Ovary (tissue), 9 donors: ENCODE data around the gene MZF1. TPM values are rescaled to one million over a fixed set of nuclear protein-coding genes. Genes with fewer than 3 reads are reported as not detected.

Experiments used
- DNase-seq, 5 donors: peaks; one replicate each; pipeline ENCODE4 v3.0.0-alpha.2; 2019 to 2020
- H3K27ac ChIP-seq, 2 donors: fragments of 200-600 bp; one replicate each; pipeline versions ENCODE4 v1.5.1 to v1.8.0; 2019 to 2022
- H3K27me3 ChIP-seq: fragments of 200-600 bp; one replicate; pipeline ENCODE4 v1.8.0; 2022
- H3K36me3 ChIP-seq: fragments of 200-600 bp; sonication (generic); one replicate; pipeline ENCODE4 v1.5.1; 2019
- H3K4me1 ChIP-seq: one replicate; pipeline ENCODE4 v1.8.1; 2013; ENCODE audit warnings: mild to moderate bottlenecking, moderate library complexity; ENCODE audit not compliant: insufficient read depth
- H3K4me3 ChIP-seq: fragments of 200-600 bp; sonication (generic); one replicate; pipeline ENCODE4 v1.5.1; 2017
- H3K9me3 ChIP-seq, 2 donors: fragments of 200-600 bp in 1 of 2; sonication (generic) in 1 of 2; one replicate each; pipeline versions ENCODE4 v1.5.1 to v1.8.1; 2013 to 2019; ENCODE audit warnings: mild to moderate bottlenecking in 1 of 2, moderate library complexity in 1 of 2
- EP300 ChIP-seq: sonication (generic); formaldehyde crosslinking; IDR thresholded peaks from one replicate; pipeline ENCODE4 v1.6.1; 2017; ENCODE audit warnings: antibody characterized with exemption
- POLR2A ChIP-seq: fragments of 450-650 bp; IDR thresholded peaks from one replicate; pipeline ENCODE4 v1.6.1; 2017; ENCODE audit warnings: antibody characterized with exemption, mild to moderate bottlenecking, moderate library complexity
- WGBS, 3 donors: extraction: QIAGEN DNeasy Blood & Tissue Kit in 1 of 3; methylation state at CpG; one replicate each; pipeline versions ENCODE4 v1.1.5 to v1.1.7; 2013 to 2017; 5-methylcytosine and 5-hydroxymethylcytosine counted together
- intact Hi-C, 4 donors: fragments of 100-400 bp; cut with DNase I; formaldehyde crosslinking; loops; one replicate each; pipeline versions ENCODE4 v1.11.0 to v1.15.1; 2022 to 2023
- polyA plus RNA-seq, 2 donors: library from polyadenylated mRNA; stranded (reverse); fragments of 200-250 nt in 1 of 2; fragments of 350-450 nt in 1 of 2; fragmentation: Illumina TruSeq in 1 of 2; extraction: RNeasy Lipid Tissue Mini Kit (QIAGEN cat#74804) in 1 of 2; gene quantifications; one replicate each; pipeline ENCODE4 v1.2.3, GENCODE V29; 2013 to 2014
- total RNA-seq, 7 donors: library from RNA; depleted of rRNA in 2 of 7; stranded (reverse); fragments of >200 nt in 2 of 7; fragmentation: NEBNext Ultra II Directional in 3 of 7; extraction: Animal tissue kit (Norgen Biotek cat#: 25700) in 3 of 7; gene quantifications; one replicate each; pipeline versions ENCODE4 v1.1.0 to v1.2.4, GENCODE V29; 2016 to 2023
- TF ChIP-seq, protein P1 (sequence below), 3 donors: fragments of 450-650 bp in 2 of 3; fragments of 200-600 bp in 1 of 3; IDR thresholded peaks; one replicate each; pipeline versions ENCODE4 v1.5.1 to v1.8.0; 2016 to 2022; ENCODE audit warnings: antibody characterized with exemption in 3 of 3, mild to moderate bottlenecking in 1 of 3
- donor health status: DM: no; HTN: no; CAD: no; lungs with moderate emphysema.
- donor health status: DM: no; HTN: no; CAD: no.
- donor health status: Bipolar disorder and iron deficiency.
- donor health status: DM: yes; HTN: yes; CAD: no.
- donor health status: DM: no; HTN: no; CAD: no.
- donor health status: DM: yes; HTN: yes; CAD: no.

MZF1 gene
- total and polyA plus RNA-seq, 9 donors: 10.8 to 48.0 (median 30.6) TPM

DNA sequence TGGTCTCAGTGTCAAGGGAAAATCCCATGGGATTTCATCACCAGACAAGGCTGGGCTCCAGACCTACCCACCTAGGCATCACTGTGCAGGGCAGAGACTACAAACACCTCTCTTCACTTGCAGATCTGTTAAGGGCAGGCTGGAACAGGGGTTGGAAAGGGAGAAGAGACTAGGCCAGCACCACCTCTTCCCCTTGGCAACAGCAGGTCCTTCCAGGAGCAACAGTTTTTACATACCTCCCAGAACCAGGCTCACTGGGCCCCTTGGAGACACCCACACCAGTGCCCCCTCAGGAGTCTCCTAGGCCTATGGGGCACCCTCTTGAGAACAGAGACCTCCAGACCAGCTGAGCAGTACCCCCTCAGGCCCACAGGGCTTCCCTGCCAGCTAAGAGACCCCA lies 12.2 kb downstream of the MZF1 start:
- no peak overlapping the region for H3K4me3 ChIP-seq
- TF ChIP-seq POLR2A (no peak), EP300 (no peak)
- TF ChIP-seq, protein P1, sequence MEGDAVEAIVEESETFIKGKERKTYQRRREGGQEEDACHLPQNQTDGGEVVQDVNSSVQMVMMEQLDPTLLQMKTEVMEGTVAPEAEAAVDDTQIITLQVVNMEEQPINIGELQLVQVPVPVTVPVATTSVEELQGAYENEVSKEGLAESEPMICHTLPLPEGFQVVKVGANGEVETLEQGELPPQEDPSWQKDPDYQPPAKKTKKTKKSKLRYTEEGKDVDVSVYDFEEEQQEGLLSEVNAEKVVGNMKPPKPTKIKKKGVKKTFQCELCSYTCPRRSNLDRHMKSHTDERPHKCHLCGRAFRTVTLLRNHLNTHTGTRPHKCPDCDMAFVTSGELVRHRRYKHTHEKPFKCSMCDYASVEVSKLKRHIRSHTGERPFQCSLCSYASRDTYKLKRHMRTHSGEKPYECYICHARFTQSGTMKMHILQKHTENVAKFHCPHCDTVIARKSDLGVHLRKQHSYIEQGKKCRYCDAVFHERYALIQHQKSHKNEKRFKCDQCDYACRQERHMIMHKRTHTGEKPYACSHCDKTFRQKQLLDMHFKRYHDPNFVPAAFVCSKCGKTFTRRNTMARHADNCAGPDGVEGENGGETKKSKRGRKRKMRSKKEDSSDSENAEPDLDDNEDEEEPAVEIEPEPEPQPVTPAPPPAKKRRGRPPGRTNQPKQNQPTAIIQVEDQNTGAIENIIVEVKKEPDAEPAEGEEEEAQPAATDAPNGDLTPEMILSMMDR (IDR thresholded peaks at IDR 0.05): no peak
- intact Hi-C loops: no loop called here
- DNase-seq: peak in 2 of 5 donors; percentile 28 to 34
- no peaks in the 10 kb centered on the region for H3K36me3 ChIP-seq
- no peaks in the 10 kb centered on the region for H3K27me3 ChIP-seq
- no peak overlapping the region for H3K27ac ChIP-seq
- H3K9me3 ChIP-seq: no peaks in the 10 kb centered on the region
- H3K4me1 ChIP-seq: peaks cover 21% of the 10 kb centered on the region

DNA sequence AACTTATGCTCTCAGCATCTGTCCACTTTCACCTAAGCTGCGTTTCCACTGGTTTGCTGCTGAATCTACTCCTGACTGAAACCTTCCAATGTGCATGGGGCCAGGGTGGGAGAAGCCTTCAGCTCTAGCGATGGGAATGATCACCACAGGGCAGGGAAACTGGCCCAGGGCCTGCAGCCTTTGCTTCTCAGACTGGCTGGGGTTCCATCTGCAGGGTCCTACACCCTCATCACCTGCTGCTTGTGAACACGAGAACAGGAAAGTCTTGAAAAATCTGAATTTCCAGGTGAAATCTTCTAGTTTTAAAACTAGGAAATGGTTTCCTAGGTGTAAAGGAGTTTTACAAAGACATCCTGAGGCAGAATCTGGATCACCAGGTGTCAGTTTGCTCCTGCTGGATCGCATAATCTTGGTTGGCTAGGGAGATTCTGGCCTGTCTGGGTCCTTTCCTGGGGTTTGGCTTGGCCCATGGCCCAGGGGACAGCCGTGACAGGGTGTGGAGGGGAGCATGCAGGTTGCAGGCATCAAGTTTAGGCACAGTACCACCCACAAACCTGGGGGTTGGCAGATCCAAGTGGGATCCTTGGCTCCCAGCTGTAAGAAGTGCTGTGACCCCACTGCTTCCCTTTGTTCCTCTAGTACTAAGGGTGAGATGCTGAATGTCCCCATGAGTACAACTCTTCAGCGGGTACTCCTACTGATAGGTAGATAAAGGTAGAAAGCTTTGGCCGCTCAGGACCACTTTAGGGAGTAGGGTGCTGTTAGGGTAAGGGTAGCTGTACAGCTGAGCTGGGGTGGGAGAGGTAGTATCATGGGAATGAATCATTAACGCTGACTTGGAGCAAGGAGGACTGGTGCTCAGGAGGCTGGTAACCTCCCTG lies 12.9 kb downstream of the MZF1 start:
- DNase-seq: peak; percentile 35 to 62 (median 50)
- 67 to 79% (median 75%) methylated on average over 8 of the region's 8 CpGs for WGBS, 3 donors
- no peaks in the 10 kb centered on the region for H3K27me3 ChIP-seq
- intact Hi-C loops: no loop called here
- peak overlapping the region in 1 of 2 donors; percentile 99 for H3K27ac ChIP-seq
- peak overlapping the region; percentile 70 for H3K4me3 ChIP-seq
- H3K9me3 ChIP-seq: no peaks in the 10 kb centered on the region
- H3K36me3 ChIP-seq: no peaks in the 10 kb centered on the region
- TF ChIP-seq POLR2A (no peak), EP300 (no peak)
- TF ChIP-seq, protein P1 (IDR thresholded peaks at IDR 0.05): no peak
- H3K4me1 ChIP-seq: peaks cover 25% of the 10 kb centered on the region

DNA sequence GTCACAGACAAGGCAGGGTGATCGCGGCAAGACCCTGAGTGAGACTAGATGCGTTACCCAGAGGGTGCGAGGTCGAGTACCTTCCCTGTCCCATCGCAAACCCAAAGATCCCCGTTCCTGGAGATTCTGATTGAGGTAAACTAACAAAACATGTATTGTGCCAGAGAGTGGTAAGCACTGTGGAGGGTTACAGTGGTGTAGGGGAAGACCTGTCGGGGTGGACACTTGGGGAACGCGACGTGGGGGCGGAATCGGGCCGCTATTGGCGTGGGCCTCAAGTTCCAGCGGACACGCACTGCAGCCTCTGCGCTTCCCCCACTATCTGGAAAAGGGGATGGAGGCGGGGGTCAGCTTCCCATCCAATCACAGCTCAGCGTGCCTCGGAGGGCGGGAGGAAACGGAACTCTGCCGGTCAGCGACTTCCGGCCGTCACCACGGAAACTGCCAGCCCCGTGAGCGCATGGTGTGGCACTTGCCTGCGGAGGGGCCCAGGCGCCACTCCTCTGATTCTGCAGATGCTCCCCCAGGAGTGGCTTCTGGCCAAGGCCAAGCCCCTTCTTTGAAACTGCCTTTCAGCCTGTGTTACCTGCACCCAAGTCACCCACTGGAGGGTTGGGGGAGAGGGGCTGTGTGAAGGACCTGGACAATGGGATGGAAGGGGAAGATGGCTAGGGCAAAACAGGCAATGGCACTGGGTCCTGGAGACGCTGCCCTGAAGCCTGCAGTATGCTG lies 13.7 kb downstream of the MZF1 start:
- TF ChIP-seq EP300: no peak
- TF ChIP-seq, protein P1 (IDR thresholded peaks at IDR 0.05): no peak
- peak; percentile 93 for TF ChIP-seq POLR2A
- Histone ChIP-seq H3K27me3 (no peaks in the 10 kb centered on the region), H3K4me3 (peak overlapping the region; percentile 70), H3K4me1 (peaks cover 26% of the 10 kb centered on the region), H3K9me3 (no peaks in the 10 kb centered on the region), H3K27ac (peak overlapping the region; percentile 88 to 99), H3K36me3 (no peaks in the 10 kb centered on the region)
- 0 to 2% (median 0%) methylated on average over 33 of the region's 33 CpGs for WGBS, 3 donors
- DNase-seq: peak; percentile 92 to 94 (median 93)
- intact Hi-C loops: no loop called here

DNA sequence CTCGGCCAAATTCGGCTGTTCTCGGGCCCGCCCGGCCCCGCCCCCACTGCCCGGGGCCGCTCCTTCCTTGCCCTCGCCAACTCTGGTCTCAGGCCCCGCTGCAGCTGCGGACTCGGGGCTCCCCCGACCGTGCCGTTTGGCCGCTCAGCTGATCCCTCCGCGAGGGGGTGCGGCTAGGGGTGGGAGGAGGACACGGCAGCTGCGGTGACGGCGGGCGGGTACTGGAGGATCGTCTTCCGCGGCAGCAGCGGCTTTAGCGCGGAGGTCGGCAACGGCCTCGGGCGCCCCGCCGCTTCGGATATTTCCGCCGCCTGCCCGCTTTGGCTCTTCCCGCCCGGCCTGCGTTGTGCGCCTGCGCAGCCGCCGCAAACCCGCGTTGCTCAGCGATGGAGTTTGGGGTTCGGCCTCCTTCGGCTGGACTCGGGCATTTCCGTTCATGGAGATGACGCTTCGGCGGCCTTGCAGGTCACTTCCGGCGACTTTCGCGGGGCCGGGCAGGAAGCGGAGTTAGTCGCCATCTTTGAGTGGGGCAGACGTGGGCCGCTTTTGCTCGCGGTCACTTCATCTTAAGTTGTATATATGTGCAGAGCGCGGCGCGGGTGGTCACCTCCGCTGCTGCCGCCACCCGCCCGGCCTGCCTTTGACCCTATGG lies 14.4 kb downstream of the MZF1 start:
- intact Hi-C loops: loop anchor here in 1 of 4 donors (1.0 kb wide), 1 partner anchor 39 kb away; the partner anchor contains the start of gene ZBTB45
- no peaks in the 10 kb centered on the region for H3K36me3 ChIP-seq
- no peaks in the 10 kb centered on the region for H3K9me3 ChIP-seq
- H3K27me3 ChIP-seq: no peaks in the 10 kb centered on the region
- TF ChIP-seq, protein P1 (IDR thresholded peaks at IDR 0.05): no peak
- TF ChIP-seq POLR2A (no peak), EP300 (no peak)
- DNase-seq: peak; percentile 99 to 100 (median 100)
- peak overlapping the region; percentile 70 for H3K4me3 ChIP-seq
- peak overlapping the region; percentile 88 to 99 for H3K27ac ChIP-seq
- WGBS, 3 donors: 0% methylated on average over 29 to 76 of the region's 76 CpGs
- peaks cover 33% of the 10 kb centered on the region for H3K4me1 ChIP-seq
